HepG2 (cell line): ENCODE measurements around the gene PKNOX2. TPM values are rescaled to one million over a fixed set of nuclear protein-coding genes. Genes with fewer than 3 reads are reported as not detected.

Experiments used
- ATAC-seq: fragments of 200-7000 bp; cut with Tn5 transposase; 3 replicates; pipeline ENCODE4 v1.9.1; 2020; ENCODE audit warnings: mild to moderate bottlenecking, moderate library complexity
- BruUV-seq: library from RNA; stranded (reverse); fragments of 400-500 nt; replicated peaks from 2 replicates; lab custom pipeline; 2021; lab: Mats Ljungman, UMichigan
- CTCF ChIA-PET: fragments of 300-600 bp; formaldehyde crosslinking; extraction: SDS; loops from one replicate; lab custom pipeline; 2021; ENCODE audit warnings: low total read pairs, inconsistent platforms, low intra/inter-chr PET ratio; lab: Yijun Ruan, JAX
- POLR2A ChIA-PET: fragments of 350-600 bp; sonication (Branson Sonifier 250); formaldehyde crosslinking; loops from one replicate; lab custom pipeline; 2020; ENCODE audit warnings: antibody characterized with exemption, inconsistent platforms; lab: Yijun Ruan, JAX
- DNase-seq: peaks from one replicate; pipeline ENCODE4 v3.0.0-alpha.2; 2015; ENCODE audit warnings: low spot score
- FAIRE-seq: peaks from 3 replicates; lab custom pipeline; 2011; peaks lifted over from hg19 to GRCh38; lab: Jason Lieb, UNC
- H2AFZ ChIP-seq: one replicate; pipeline ENCODE4 v1.6.1; 2011; ENCODE audit warnings: low read length, inconsistent platforms
- H3K27ac ChIP-seq: fragments of 300-600 bp; 3 replicates; pipeline ENCODE4 v1.8.0; 2011; ENCODE audit warnings: mixed run types, mild to moderate bottlenecking, mixed read lengths, low read length, inconsistent platforms; ENCODE audit not compliant: insufficient read depth; ENCODE audit errors: extremely low read length
- H3K27me3 ChIP-seq, 2 experiments: fragments of 200-600 bp in 1 of 2; 2 replicates in 1 of 2; 3 replicates in 1 of 2; pipeline versions ENCODE4 v1.6.0 to v1.8.0; 2011; ENCODE audit warnings: low read length in 2 of 2, mild to moderate bottlenecking in 2 of 2, moderate library complexity in 2 of 2, inconsistent platforms in 1 of 2; ENCODE audit not compliant: insufficient read depth in 2 of 2, control insufficient read depth in 1 of 2
- H3K36me3 ChIP-seq, 2 experiments: fragments of 200-600 bp in 1 of 2; replicated peaks in 1 of 2; 2 replicates in 1 of 2; 3 replicates in 1 of 2; pipeline versions ENCODE4 v1.5.1 to v1.8.0; 2011; ENCODE audit warnings: low read length in 2 of 2, inconsistent platforms in 1 of 2; ENCODE audit not compliant: insufficient read depth in 2 of 2, control insufficient read depth in 1 of 2
- H3K4me1 ChIP-seq: 2 replicates; pipeline ENCODE4 v1.5.1; 2012; ENCODE audit warnings: low read length, inconsistent platforms; ENCODE audit not compliant: insufficient read depth
- H3K4me2 ChIP-seq: 2 replicates; pipeline ENCODE4 v1.6.0; 2011; ENCODE audit warnings: low read depth, low read length, inconsistent platforms
- H3K4me3 ChIP-seq, 3 experiments: fragments of 200-600 bp in 1 of 3; sonication (generic), shearing (Covaris generic) in 1 of 3; replicated peaks in 1 of 3; 2 replicates each; pipeline ENCODE4 v1.5.1; 2011 to 2016; ENCODE audit warnings: low read length in 3 of 3, inconsistent platforms in 2 of 3, low read depth in 2 of 3, mild to moderate bottlenecking in 2 of 3, control low read depth in 1 of 3, mixed read lengths in 1 of 3; ENCODE audit not compliant: insufficient read depth in 1 of 3
- H3K79me2 ChIP-seq: one replicate; pipeline ENCODE4 v1.6.1; 2011; ENCODE audit warnings: low read length, inconsistent platforms; ENCODE audit not compliant: insufficient read depth
- H3K9ac ChIP-seq: 2 replicates; pipeline ENCODE4 v1.6.0; 2011; ENCODE audit warnings: mild to moderate bottlenecking, low read depth, low read length, inconsistent platforms; ENCODE audit not compliant: insufficient read depth
- H3K9me3 ChIP-seq: 2 replicates; pipeline ENCODE4 v1.5.1; 2012; ENCODE audit warnings: mild to moderate bottlenecking, low read length
- H4K20me1 ChIP-seq: 2 replicates; pipeline ENCODE4 v1.6.0; 2011; ENCODE audit warnings: inconsistent platforms, mild to moderate bottlenecking, low read length, moderate library complexity; ENCODE audit not compliant: insufficient read depth
- ATM ChIP-seq: fragments of 450-650 bp; IDR thresholded peaks from 2 replicates; pipeline ENCODE4 v1.7.1; 2017; ENCODE audit warnings: mild to moderate bottlenecking, borderline replicate concordance
- CAMTA2 ChIP-seq: sonication (generic); formaldehyde crosslinking; IDR thresholded peaks from 2 replicates; pipeline ENCODE4 v1.4.0; 2020; ENCODE audit warnings: mild to moderate bottlenecking, missing genetic modification reagents, borderline replicate concordance
- JARID2 ChIP-seq: sonication (generic); formaldehyde crosslinking; IDR thresholded peaks from 2 replicates; pipeline ENCODE4 v1.8.1; 2023; ENCODE audit warnings: missing genetic modification reagents, inconsistent platforms; ENCODE audit not compliant: insufficient replicate concordance
- MED8 ChIP-seq: sonication (generic); formaldehyde crosslinking; IDR thresholded peaks from 2 replicates; pipeline ENCODE4 v1.8.1; 2023; ENCODE audit warnings: mild to moderate bottlenecking, missing genetic modification reagents; ENCODE audit not compliant: insufficient replicate concordance
- NR2F6 ChIP-seq, 2 experiments: IDR thresholded peaks; 2 replicates each; pipeline ENCODE4 v1.6.1; 2016; ENCODE audit warnings: antibody characterized with exemption in 1 of 2, mild to moderate bottlenecking in 1 of 2
- PCBP1 ChIP-seq: fragments of 200-400 bp; formaldehyde crosslinking; IDR thresholded peaks from 2 replicates; pipeline ENCODE4 v1.6.1; 2017; ENCODE audit warnings: mild to moderate bottlenecking, low read depth, low read length, borderline replicate concordance
- TRIM24 ChIP-seq: sonication (generic); formaldehyde crosslinking; IDR thresholded peaks from 2 replicates; pipeline ENCODE4 v1.8.0; 2022; ENCODE audit warnings: mild to moderate bottlenecking, missing genetic modification reagents
- ZNF543 ChIP-seq: sonication (generic); formaldehyde crosslinking; IDR thresholded peaks from 2 replicates; pipeline ENCODE4 v1.4.0; 2020; ENCODE audit warnings: mild to moderate bottlenecking, missing genetic modification reagents
- ZNF616 ChIP-seq: sonication (generic); formaldehyde crosslinking; IDR thresholded peaks from 2 replicates; pipeline ENCODE4 v1.5.0; 2020; ENCODE audit warnings: low read depth, mild to moderate bottlenecking, missing genetic modification reagents
- ZNF619 ChIP-seq: sonication (generic); formaldehyde crosslinking; IDR thresholded peaks from 2 replicates; pipeline ENCODE4 v1.4.0; 2020; ENCODE audit warnings: mild to moderate bottlenecking, missing genetic modification reagents
- ZNF768 ChIP-seq: sonication (generic); formaldehyde crosslinking; IDR thresholded peaks from 2 replicates; pipeline ENCODE4 v1.4.0; 2020; ENCODE audit warnings: missing genetic modification reagents
- WGBS: methylation state at CpG from one replicate; pipeline ENCODE4 v1.1.6; 2017; ENCODE audit warnings: low lambda C conversion rate; 5-methylcytosine and 5-hydroxymethylcytosine counted together
- in situ Hi-C: cut with HindIII; loops from 2 replicates; pipeline ENCODE4 v1.10.0; 2017; ENCODE audit warnings: low pct_unique_long_range_greater_than_20kb; ENCODE audit not compliant: extremely low pct_ligation_motif_present
- intact Hi-C: fragments of 100-400 bp; cut with micrococcal nuclease; formaldehyde crosslinking; loops from one replicate; pipeline ENCODE4 v1.10.0; 2022; ENCODE audit not compliant: unreplicated experiment
- polyA plus RNA-seq, 8 experiments: library from polyadenylated mRNA; depleted of rRNA in 3 of 8; stranded (reverse) in 7 of 8; unstranded in 1 of 8; fragments of >200 nt; fragmentation: Illumina TruSeq in 4 of 8; extraction: Trizol in 4 of 8; gene quantifications; 2 replicates each; pipeline versions ENCODE4 v1.2.1 to v1.2.3, GENCODE V29; 2011 to 2016; ENCODE audit warnings: low read depth in 4 of 8, missing spikeins in 1 of 8, mixed read lengths in 1 of 8; ENCODE audit not compliant: insufficient read depth in 1 of 8
- total RNA-seq, 5 experiments: library from RNA; depleted of rRNA; stranded (reverse); fragments of >200 nt; fragmentation: Illumina TruSeq; extraction: Trizol; gene quantifications; 2 replicates each; pipeline ENCODE4 v1.2.3, GENCODE V29; 2016; ENCODE audit warnings: low read depth in 1 of 5
- TF ChIP-seq, protein P1 (sequence below): sonication (generic); formaldehyde crosslinking; IDR thresholded peaks from 2 replicates; pipeline ENCODE4 v1.4.0; 2020; ENCODE audit warnings: missing genetic modification reagents, borderline replicate concordance
- TF ChIP-seq, protein P2 (sequence below): sonication (generic); formaldehyde crosslinking; IDR thresholded peaks from 2 replicates; pipeline ENCODE4 v1.4.0; 2020; ENCODE audit warnings: low read depth, missing genetic modification reagents
- TF ChIP-seq, protein P3 (sequence below): sonication (generic); formaldehyde crosslinking; IDR thresholded peaks from 2 replicates; pipeline ENCODE4 v1.5.0; 2020; ENCODE audit warnings: missing genetic modification reagents

PKNOX2 gene
- total and polyA plus RNA-seq, 2 of the 13 experiments (the other 11 are each of a cell fraction or from before 2014, with no cell fraction given) = not detected

DNA sequence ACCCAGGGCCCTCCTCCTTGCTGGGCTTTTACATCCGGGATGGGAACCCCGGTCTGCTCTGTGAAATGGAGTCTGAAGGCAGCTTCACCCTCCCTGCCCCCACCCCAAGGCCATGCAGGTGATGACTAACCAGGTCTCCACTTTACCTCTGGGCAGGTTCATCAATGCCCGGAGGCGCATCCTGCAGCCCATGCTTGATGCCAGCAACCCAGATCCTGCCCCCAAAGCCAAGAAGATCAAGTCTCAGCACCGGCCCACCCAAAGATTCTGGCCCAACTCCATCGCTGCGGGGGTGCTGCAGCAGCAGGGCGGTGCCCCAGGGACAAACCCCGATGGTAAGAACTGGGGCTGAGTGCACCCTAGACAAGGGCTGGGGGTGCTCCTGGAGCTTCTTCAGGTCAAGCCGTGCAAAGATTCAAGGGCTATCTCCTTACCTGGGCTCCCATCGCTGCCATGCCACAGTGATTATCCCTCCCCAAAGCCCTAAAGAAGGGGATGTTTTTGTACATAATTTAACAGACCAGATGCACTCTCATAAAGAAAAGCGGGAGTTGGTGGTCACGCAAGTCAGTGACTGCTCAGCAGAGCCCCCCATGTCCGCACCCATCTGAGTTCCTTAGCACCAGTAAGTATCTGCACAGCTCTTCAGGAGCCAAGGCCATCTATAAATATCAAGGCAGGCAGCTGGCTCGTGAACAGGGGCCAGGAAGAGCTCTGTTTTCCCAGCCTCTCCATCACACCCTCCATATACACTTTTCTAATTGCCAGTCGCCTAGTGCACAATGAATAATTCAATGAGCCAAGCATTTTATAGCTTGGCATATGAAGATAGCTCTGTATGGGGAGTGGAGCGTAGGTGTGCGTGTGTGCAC, 265.5 kb downstream of the PKNOX2 start:
- no peak overlapping the region for H3K9ac ChIP-seq
- H3K4me1 ChIP-seq = no peaks in the 10 kb centered on the region
- DNase-seq = no peak
- no peak for TF ChIP-seq ATM
- TF ChIP-seq NR2F6 (IDR thresholded peaks at IDR 0.05) = no peak
- no peak for TF ChIP-seq NR2F6 (CRISPR knock-in tag; IDR thresholded peaks at IDR 0.05)
- TF ChIP-seq ZNF543 (CRISPR knock-in tag) = no peak
- TF ChIP-seq CAMTA2 = no peak
- TF ChIP-seq, protein P1, sequence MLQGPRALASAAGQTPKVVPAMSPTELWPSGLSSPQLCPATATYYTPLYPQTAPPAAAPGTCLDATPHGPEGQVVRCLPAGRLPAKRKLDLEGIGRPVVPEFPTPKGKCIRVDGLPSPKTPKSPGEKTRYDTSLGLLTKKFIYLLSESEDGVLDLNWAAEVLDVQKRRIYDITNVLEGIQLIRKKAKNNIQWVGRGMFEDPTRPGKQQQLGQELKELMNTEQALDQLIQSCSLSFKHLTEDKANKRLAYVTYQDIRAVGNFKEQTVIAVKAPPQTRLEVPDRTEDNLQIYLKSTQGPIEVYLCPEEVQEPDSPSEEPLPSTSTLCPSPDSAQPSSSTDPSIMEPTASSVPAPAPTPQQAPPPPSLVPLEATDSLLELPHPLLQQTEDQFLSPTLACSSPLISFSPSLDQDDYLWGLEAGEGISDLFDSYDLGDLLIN = no peak
- no peak for TF ChIP-seq ZNF616 (CRISPR knock-in tag)
- TF ChIP-seq JARID2 (CRISPR knock-in tag) = no peak
- TF ChIP-seq, protein P2, sequence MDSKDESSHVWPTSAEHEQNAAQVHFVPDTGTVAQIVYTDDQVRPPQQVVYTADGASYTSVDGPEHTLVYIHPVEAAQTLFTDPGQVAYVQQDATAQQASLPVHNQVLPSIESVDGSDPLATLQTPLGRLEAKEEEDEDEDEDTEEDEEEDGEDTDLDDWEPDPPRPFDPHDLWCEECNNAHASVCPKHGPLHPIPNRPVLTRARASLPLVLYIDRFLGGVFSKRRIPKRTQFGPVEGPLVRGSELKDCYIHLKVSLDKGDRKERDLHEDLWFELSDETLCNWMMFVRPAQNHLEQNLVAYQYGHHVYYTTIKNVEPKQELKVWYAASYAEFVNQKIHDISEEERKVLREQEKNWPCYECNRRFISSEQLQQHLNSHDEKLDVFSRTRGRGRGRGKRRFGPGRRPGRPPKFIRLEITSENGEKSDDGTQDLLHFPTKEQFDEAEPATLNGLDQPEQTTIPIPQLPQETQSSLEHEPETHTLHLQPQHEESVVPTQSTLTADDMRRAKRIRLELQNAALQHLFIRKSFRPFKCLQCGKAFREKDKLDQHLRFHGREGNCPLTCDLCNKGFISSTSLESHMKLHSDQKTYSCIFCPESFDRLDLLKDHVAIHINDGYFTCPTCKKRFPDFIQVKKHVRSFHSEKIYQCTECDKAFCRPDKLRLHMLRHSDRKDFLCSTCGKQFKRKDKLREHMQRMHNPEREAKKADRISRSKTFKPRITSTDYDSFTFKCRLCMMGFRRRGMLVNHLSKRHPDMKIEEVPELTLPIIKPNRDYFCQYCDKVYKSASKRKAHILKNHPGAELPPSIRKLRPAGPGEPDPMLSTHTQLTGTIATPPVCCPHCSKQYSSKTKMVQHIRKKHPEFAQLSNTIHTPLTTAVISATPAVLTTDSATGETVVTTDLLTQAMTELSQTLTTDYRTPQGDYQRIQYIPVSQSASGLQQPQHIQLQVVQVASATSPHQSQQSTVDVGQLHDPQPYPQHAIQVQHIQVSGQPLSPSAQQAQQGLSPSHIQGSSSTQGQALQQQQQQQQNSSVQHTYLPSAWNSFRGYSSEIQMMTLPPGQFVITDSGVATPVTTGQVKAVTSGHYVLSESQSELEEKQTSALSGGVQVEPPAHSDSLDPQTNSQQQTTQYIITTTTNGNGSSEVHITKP (CRISPR knock-in tag) = no peak
- TF ChIP-seq ZNF768 = no peak
- no peak for TF ChIP-seq ZNF619
- TF ChIP-seq TRIM24 = no peak
- no peak for TF ChIP-seq PCBP1
- no peak for TF ChIP-seq MED8 (CRISPR knock-in tag)
- TF ChIP-seq, protein P3, sequence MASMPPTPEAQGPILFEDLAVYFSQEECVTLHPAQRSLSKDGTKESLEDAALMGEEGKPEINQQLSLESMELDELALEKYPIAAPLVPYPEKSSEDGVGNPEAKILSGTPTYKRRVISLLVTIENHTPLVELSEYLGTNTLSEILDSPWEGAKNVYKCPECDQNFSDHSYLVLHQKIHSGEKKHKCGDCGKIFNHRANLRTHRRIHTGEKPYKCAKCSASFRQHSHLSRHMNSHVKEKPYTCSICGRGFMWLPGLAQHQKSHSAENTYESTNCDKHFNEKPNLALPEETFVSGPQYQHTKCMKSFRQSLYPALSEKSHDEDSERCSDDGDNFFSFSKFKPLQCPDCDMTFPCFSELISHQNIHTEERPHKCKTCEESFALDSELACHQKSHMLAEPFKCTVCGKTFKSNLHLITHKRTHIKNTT (CRISPR knock-in tag) = no peak
- no peak overlapping the region for H3K4me3 ChIP-seq
- H3K27ac ChIP-seq = no peak overlapping the region
- no peak for ATAC-seq
- H3K36me3 ChIP-seq = no peaks in the 10 kb centered on the region
- in situ Hi-C loops = loop anchor here (10.0 kb wide), 1 partner anchor 445 kb away; no protein-coding TSS in a partner anchor
- H2AFZ ChIP-seq = no peak overlapping the region
- CTCF ChIA-PET = no interaction called here
- H3K9me3 ChIP-seq = no peaks in the 10 kb centered on the region
- no peaks in the 10 kb centered on the region for H4K20me1 ChIP-seq
- H3K27me3 ChIP-seq = peaks cover 0 to 21% of the 10 kb centered on the region in 2 experiments; a peak in 3 of 5 replicates
- no peak for FAIRE-seq
- H3K4me2 ChIP-seq = no peak overlapping the region
- no peaks in the 10 kb centered on the region for H3K79me2 ChIP-seq
- 27% methylated on average over 13 of the region's 18 CpGs for WGBS
- POLR2A ChIA-PET = no interaction called here
- intact Hi-C loops = no loop called here
- BruUV-seq = no TSS peak
